HepG2 (cell line): ENCODE results near the gene RERE. TPM values are rescaled to one million over a fixed set of nuclear protein-coding genes. Genes with fewer than 3 reads are reported as not detected.
"Not testable (repeated sequence)": the region's sequence is repeated elsewhere in the genome, so short reads cannot be mapped to it uniquely, and the experiment has no call there.

Experiments used
- ATAC-seq: fragments of 200-7000 bp; cut with Tn5 transposase; 3 replicates; pipeline ENCODE4 v1.9.1; 2020; ENCODE audit warnings: mild to moderate bottlenecking, moderate library complexity
- BruUV-seq: library from RNA; stranded (reverse); fragments of 400-500 nt; replicated peaks from 2 replicates; lab custom pipeline; 2021; lab: Mats Ljungman, UMichigan
- CTCF ChIA-PET: fragments of 300-600 bp; formaldehyde crosslinking; extraction: SDS; loops from one replicate; lab custom pipeline; 2021; ENCODE audit warnings: low total read pairs, inconsistent platforms, low intra/inter-chr PET ratio; lab: Yijun Ruan, JAX
- POLR2A ChIA-PET: fragments of 350-600 bp; sonication (Branson Sonifier 250); formaldehyde crosslinking; loops from one replicate; lab custom pipeline; 2020; ENCODE audit warnings: antibody characterized with exemption, inconsistent platforms; lab: Yijun Ruan, JAX
- DNase-seq: peaks from one replicate; pipeline ENCODE4 v3.0.0-alpha.2; 2015; ENCODE audit warnings: low spot score
- FAIRE-seq: peaks from 3 replicates; lab custom pipeline; 2011; peaks lifted over from hg19 to GRCh38; lab: Jason Lieb, UNC
- H2AFZ ChIP-seq: one replicate; pipeline ENCODE4 v1.6.1; 2011; ENCODE audit warnings: low read length, inconsistent platforms
- H3K27ac ChIP-seq: fragments of 300-600 bp; 3 replicates; pipeline ENCODE4 v1.8.0; 2011; ENCODE audit warnings: mixed run types, mild to moderate bottlenecking, mixed read lengths, low read length, inconsistent platforms; ENCODE audit not compliant: insufficient read depth; ENCODE audit errors: extremely low read length
- H3K27me3 ChIP-seq, 2 experiments: fragments of 200-600 bp in 1 of 2; 2 replicates in 1 of 2; 3 replicates in 1 of 2; pipeline versions ENCODE4 v1.6.0 to v1.8.0; 2011; ENCODE audit warnings: low read length in 2 of 2, mild to moderate bottlenecking in 2 of 2, moderate library complexity in 2 of 2, inconsistent platforms in 1 of 2; ENCODE audit not compliant: insufficient read depth in 2 of 2, control insufficient read depth in 1 of 2
- H3K36me3 ChIP-seq, 2 experiments: fragments of 200-600 bp in 1 of 2; replicated peaks in 1 of 2; 2 replicates in 1 of 2; 3 replicates in 1 of 2; pipeline versions ENCODE4 v1.5.1 to v1.8.0; 2011; ENCODE audit warnings: low read length in 2 of 2, inconsistent platforms in 1 of 2; ENCODE audit not compliant: insufficient read depth in 2 of 2, control insufficient read depth in 1 of 2
- H3K4me1 ChIP-seq: 2 replicates; pipeline ENCODE4 v1.5.1; 2012; ENCODE audit warnings: low read length, inconsistent platforms; ENCODE audit not compliant: insufficient read depth
- H3K4me2 ChIP-seq: 2 replicates; pipeline ENCODE4 v1.6.0; 2011; ENCODE audit warnings: low read depth, low read length, inconsistent platforms
- H3K4me3 ChIP-seq, 3 experiments: fragments of 200-600 bp in 1 of 3; sonication (generic), shearing (Covaris generic) in 1 of 3; replicated peaks in 1 of 3; 2 replicates each; pipeline ENCODE4 v1.5.1; 2011 to 2016; ENCODE audit warnings: low read length in 3 of 3, inconsistent platforms in 2 of 3, low read depth in 2 of 3, mild to moderate bottlenecking in 2 of 3, control low read depth in 1 of 3, mixed read lengths in 1 of 3; ENCODE audit not compliant: insufficient read depth in 1 of 3
- H3K79me2 ChIP-seq: one replicate; pipeline ENCODE4 v1.6.1; 2011; ENCODE audit warnings: low read length, inconsistent platforms; ENCODE audit not compliant: insufficient read depth
- H3K9ac ChIP-seq: 2 replicates; pipeline ENCODE4 v1.6.0; 2011; ENCODE audit warnings: mild to moderate bottlenecking, low read depth, low read length, inconsistent platforms; ENCODE audit not compliant: insufficient read depth
- H3K9me3 ChIP-seq: 2 replicates; pipeline ENCODE4 v1.5.1; 2012; ENCODE audit warnings: mild to moderate bottlenecking, low read length
- H4K20me1 ChIP-seq: 2 replicates; pipeline ENCODE4 v1.6.0; 2011; ENCODE audit warnings: inconsistent platforms, mild to moderate bottlenecking, low read length, moderate library complexity; ENCODE audit not compliant: insufficient read depth
- CBFB ChIP-seq: sonication (generic); formaldehyde crosslinking; IDR thresholded peaks from 2 replicates; pipeline ENCODE4 v1.4.0; 2020; ENCODE audit warnings: missing genetic modification reagents
- CC2D1A ChIP-seq: sonication (generic); formaldehyde crosslinking; IDR thresholded peaks from 2 replicates; pipeline ENCODE4 v1.8.1; 2023; ENCODE audit warnings: mild to moderate bottlenecking, missing genetic modification reagents
- HNF4A ChIP-seq: sonication (generic); formaldehyde crosslinking; IDR thresholded peaks from 2 replicates; pipeline ENCODE4 v1.4.0; 2020; ENCODE audit warnings: missing genetic modification reagents
- MAFK ChIP-seq, 2 experiments: IDR thresholded peaks in 1 of 2; conservative IDR thresholded peaks in 1 of 2; 2 replicates each; pipeline ENCODE4 v1.6.1; 2011; ENCODE audit warnings: improper control_type of control experiment in 2 of 2, low read length in 2 of 2
- MIER2 ChIP-seq: IDR thresholded peaks from 2 replicates; pipeline ENCODE4 v1.6.1; 2016; ENCODE audit warnings: missing biosample characterization, missing genetic modification reagents
- POLR2G ChIP-seq: fragments of 200-400 bp; formaldehyde crosslinking; IDR thresholded peaks from 2 replicates; pipeline ENCODE4 v1.6.1; 2018; ENCODE audit warnings: mild to moderate bottlenecking, low read depth, low read length, moderate library complexity
- SP140L ChIP-seq: sonication (generic); formaldehyde crosslinking; IDR thresholded peaks from 2 replicates; pipeline ENCODE4 v1.4.0; 2020; ENCODE audit warnings: missing genetic modification reagents, borderline replicate concordance
- TOE1 ChIP-seq: sonication (generic); formaldehyde crosslinking; IDR thresholded peaks from 2 replicates; pipeline ENCODE4 v1.4.0; 2020; ENCODE audit warnings: mild to moderate bottlenecking, missing genetic modification reagents
- ZMAT3 ChIP-seq: sonication (generic); formaldehyde crosslinking; conservative IDR thresholded peaks from 2 replicates; pipeline ENCODE4 v1.7.0; 2021; ENCODE audit warnings: missing genetic modification reagents
- ZNF558 ChIP-seq: sonication (generic); formaldehyde crosslinking; IDR thresholded peaks from 2 replicates; pipeline ENCODE4 v1.9.0; 2022; ENCODE audit warnings: mild to moderate bottlenecking, missing genetic modification reagents, borderline replicate concordance
- ZSCAN31 ChIP-seq: sonication (generic); formaldehyde crosslinking; IDR thresholded peaks from 2 replicates; pipeline ENCODE4 v1.5.0; 2020; ENCODE audit warnings: low read depth, mild to moderate bottlenecking, missing genetic modification reagents
- WGBS: methylation state at CpG from one replicate; pipeline ENCODE4 v1.1.6; 2017; ENCODE audit warnings: low lambda C conversion rate; 5-methylcytosine and 5-hydroxymethylcytosine counted together
- in situ Hi-C: cut with HindIII; loops from 2 replicates; pipeline ENCODE4 v1.10.0; 2017; ENCODE audit warnings: low pct_unique_long_range_greater_than_20kb; ENCODE audit not compliant: extremely low pct_ligation_motif_present
- intact Hi-C: fragments of 100-400 bp; cut with micrococcal nuclease; formaldehyde crosslinking; loops from one replicate; pipeline ENCODE4 v1.10.0; 2022; ENCODE audit not compliant: unreplicated experiment
- polyA plus RNA-seq, 8 experiments: library from polyadenylated mRNA; depleted of rRNA in 3 of 8; stranded (reverse) in 7 of 8; unstranded in 1 of 8; fragments of >200 nt; fragmentation: Illumina TruSeq in 4 of 8; extraction: Trizol in 4 of 8; gene quantifications; 2 replicates each; pipeline versions ENCODE4 v1.2.1 to v1.2.3, GENCODE V29; 2011 to 2016; ENCODE audit warnings: low read depth in 4 of 8, missing spikeins in 1 of 8, mixed read lengths in 1 of 8; ENCODE audit not compliant: insufficient read depth in 1 of 8
- total RNA-seq, 5 experiments: library from RNA; depleted of rRNA; stranded (reverse); fragments of >200 nt; fragmentation: Illumina TruSeq; extraction: Trizol; gene quantifications; 2 replicates each; pipeline ENCODE4 v1.2.3, GENCODE V29; 2016; ENCODE audit warnings: low read depth in 1 of 5

RERE gene
- total and polyA plus RNA-seq, 2 of the 13 experiments (the other 11 are each of a cell fraction or from before 2014, with no cell fraction given): 18.3 to 21.9 TPM

GRCh38 chr1:8625491-8625890 lies 191.9 kb downstream of the RERE start:
- no peak for DNase-seq
- FAIRE-seq: no peak
- no peak overlapping the region for H3K27ac ChIP-seq
- peaks cover 60% of the 10 kb centered on the region for H4K20me1 ChIP-seq
- in situ Hi-C loops: no loop called here
- BruUV-seq: no TSS peak
- peaks cover 49% of the 10 kb centered on the region for H3K4me1 ChIP-seq
- H3K9me3 ChIP-seq: no peaks in the 10 kb centered on the region
- ChIA-PET CTCF (no interaction called here), POLR2A (no interaction called here)
- no peak for ATAC-seq
- 95% methylated on average over 1 of the region's 2 CpGs for WGBS
- H3K9ac ChIP-seq: no peak overlapping the region
- peaks cover 79% of the 10 kb centered on the region for H3K79me2 ChIP-seq
- H3K27me3 ChIP-seq: no peaks in the 10 kb centered on the region
- no peak overlapping the region for H3K4me2 ChIP-seq
- TF ChIP-seq CBFB (CRISPR knock-in tag): no peak
- TF ChIP-seq MIER2 (CRISPR knock-in tag): no peak
- TF ChIP-seq HNF4A (CRISPR knock-in tag): no peak
- TF ChIP-seq ZSCAN31 (CRISPR knock-in tag): no peak
- TF ChIP-seq ZNF558 (CRISPR knock-in tag): no peak
- TF ChIP-seq ZMAT3 (CRISPR knock-in tag): no peak
- no peak for TF ChIP-seq POLR2G
- TF ChIP-seq TOE1: no peak
- TF ChIP-seq CC2D1A (CRISPR knock-in tag): no peak
- TF ChIP-seq SP140L (CRISPR knock-in tag): no peak
- no peak overlapping the region for H2AFZ ChIP-seq
- H3K4me3 ChIP-seq: no peak overlapping the region
- intact Hi-C loops: no loop called here
- peaks cover 0 to 2% of the 10 kb centered on the region in 2 experiments; a peak in 3 of 5 replicates for H3K36me3 ChIP-seq

GRCh38 chr1:8623651-8624192 lies 193.7 kb downstream of the RERE start:
- peaks cover 31% of the 10 kb centered on the region for H3K4me1 ChIP-seq
- not testable (repeated sequence) for FAIRE-seq

GRCh38 chr1:8621785-8622348 lies 195.6 kb downstream of the RERE start:
- H3K4me3 ChIP-seq, BruUV-seq, H2AFZ ChIP-seq, CTCF ChIA-PET, in situ Hi-C loops, H3K27me3 ChIP-seq, DNase-seq, H3K9me3 ChIP-seq, H3K9ac ChIP-seq, H3K4me2 ChIP-seq, ATAC-seq, H3K36me3 ChIP-seq, H3K27ac ChIP-seq, FAIRE-seq, POLR2A ChIA-PET: not testable (repeated sequence)
- WGBS: 97% methylated on average over 2 of the region's 2 CpGs
- peaks cover 16% of the 10 kb centered on the region for H3K4me1 ChIP-seq
- H4K20me1 ChIP-seq: peaks cover 30% of the 10 kb centered on the region
- intact Hi-C loops: loop anchor here (2.0 to 5.0 kb wide), 2 partner anchors 50 to 59 kb away; no protein-coding TSS in a partner anchor
- peaks cover 66% of the 10 kb centered on the region for H3K79me2 ChIP-seq

More at GRCh38 chr1:8623651-8624192, 193.7 kb downstream of the RERE start:
- H3K9ac ChIP-seq, H3K9me3 ChIP-seq, POLR2A ChIA-PET, H2AFZ ChIP-seq, H3K4me3 ChIP-seq, CTCF ChIA-PET, H3K4me2 ChIP-seq, H3K36me3 ChIP-seq, DNase-seq, H3K27me3 ChIP-seq, BruUV-seq, in situ Hi-C loops, ATAC-seq, H3K27ac ChIP-seq: not testable (repeated sequence)
- intact Hi-C loops: loop anchor here (2.0 to 5.0 kb wide), 2 partner anchors 49 to 57 kb away; no protein-coding TSS in a partner anchor
- TF ChIP-seq MAFK (conservative IDR thresholded peaks at IDR 0.05 in 1 of 2, IDR thresholded peaks at IDR 0.05 in 1 of 2; ENCODE audit: low read length in 2 of 2): peak in 1 of 2 experiments; percentile 31; a peak in 1 of 4 replicates
- peaks cover 69% of the 10 kb centered on the region for H3K79me2 ChIP-seq
- 95% methylated on average over 7 of the region's 7 CpGs for WGBS
- peaks cover 43% of the 10 kb centered on the region for H4K20me1 ChIP-seq
